GM19455 (cell line): ENCODE results near the gene CMAS.
"Not testable (repeated sequence)": the region's sequence is repeated elsewhere in the genome, so short reads cannot be mapped to it uniquely, and the experiment has no call there.

Experiments used
- ATAC-seq: cut with Tn5 transposase; IDR thresholded peaks from one replicate; pipeline ENCODE4 v1.9.1; 2021; ENCODE audit not compliant: unreplicated experiment

Gene CMAS

GRCh38 chr12:22046968-22047390 lies 961 bp downstream of the CMAS start:
- ATAC-seq: no peak

DNA sequence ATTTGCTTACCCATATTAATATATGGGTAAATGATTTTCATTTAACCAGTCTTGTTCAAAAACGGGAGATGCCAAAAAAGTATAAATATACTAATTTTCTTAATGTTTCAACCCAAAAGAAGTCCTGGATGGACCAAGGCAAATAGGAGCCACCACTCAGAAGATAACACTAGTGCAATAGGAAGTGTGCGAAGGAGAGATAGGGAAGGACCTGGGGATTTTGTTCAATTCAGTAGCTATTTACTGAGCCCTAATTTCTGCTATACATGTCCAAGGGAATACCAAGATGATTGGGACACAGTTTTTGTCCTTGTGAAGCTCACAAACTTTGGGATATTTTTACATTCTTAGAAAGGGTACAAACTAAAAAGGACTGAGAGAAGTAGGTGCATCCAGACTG lies 1.5 kb downstream of the CMAS start:
- ATAC-seq: no peak

- no peak for ATAC-seq
Measured at GRCh38 chr12:22048351-22049041, 2.5 kb downstream of the CMAS start.

DNA sequence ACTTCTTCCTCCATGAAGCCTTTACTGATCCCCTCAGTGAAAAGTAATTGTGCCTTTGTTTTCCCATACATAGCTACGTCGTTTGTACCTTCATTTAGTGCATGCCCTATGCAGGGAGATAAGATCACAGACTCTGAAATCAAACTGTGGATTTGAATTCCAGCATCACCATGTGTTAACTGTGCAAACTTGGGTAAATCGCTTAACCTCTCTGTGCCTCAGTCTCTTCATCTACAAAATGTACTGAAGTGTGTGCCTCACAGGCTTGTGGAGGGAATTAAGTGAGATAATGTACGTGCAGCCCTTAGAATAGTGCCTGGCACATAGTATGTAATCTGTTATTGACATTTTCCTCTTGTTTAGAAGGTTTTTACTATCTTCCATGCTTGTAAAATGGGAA lies 4.1 kb downstream of the CMAS start:
- no peak for ATAC-seq

DNA sequence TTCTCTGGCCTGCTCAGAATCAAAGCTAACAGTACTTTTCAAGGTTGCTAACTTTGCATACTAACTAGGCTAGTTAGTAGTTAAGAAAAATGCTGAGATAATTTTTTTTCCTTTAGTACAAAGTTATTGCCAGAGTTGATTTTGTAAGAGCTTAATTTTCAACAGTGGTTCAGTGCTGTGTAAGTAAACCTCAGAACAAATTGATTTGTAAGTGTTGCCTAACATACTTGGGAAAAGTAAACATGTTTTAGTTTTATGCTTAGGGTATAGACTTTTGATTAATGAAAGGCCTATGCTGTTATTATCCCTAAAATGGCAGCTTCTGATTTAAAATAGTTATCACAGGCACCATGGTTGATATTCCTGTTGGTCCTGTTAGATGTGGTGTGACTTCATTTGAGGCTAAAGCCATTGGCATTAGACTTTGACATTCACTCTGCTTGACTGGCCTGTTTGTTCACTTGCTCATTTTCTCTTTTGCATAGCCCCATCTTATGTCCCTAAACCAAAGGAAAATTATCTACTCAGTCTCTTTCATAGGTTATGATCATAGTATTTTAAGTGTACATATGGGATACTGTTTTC lies 5.2 kb downstream of the CMAS start:
- no peak for ATAC-seq

DNA sequence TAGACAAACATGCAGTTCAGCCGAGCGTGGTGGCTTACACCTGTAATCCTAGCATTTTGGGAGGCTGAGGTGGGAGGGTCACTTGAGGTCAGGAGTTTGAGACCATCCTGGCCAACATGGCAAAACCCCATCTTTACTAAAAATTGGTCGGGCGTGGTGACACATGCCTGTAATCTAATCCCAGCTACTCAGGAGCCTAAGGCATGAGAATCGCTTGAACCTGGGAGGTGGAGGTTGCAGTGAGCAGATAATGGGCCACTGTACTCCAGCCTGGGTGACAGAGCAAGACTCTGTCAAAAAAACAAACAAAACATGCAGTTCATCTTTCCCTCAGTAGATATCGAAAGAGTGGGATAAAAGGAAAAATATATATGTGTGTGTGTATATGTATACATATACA lies 7.0 kb downstream of the CMAS start:
- ATAC-seq: not testable (repeated sequence)

- no peak for ATAC-seq
Measured at GRCh38 chr12:22054155-22054554, 8.1 kb downstream of the CMAS start.

- no peak for ATAC-seq
Measured at GRCh38 chr12:22056607-22057006, 10.6 kb downstream of the CMAS start.

DNA sequence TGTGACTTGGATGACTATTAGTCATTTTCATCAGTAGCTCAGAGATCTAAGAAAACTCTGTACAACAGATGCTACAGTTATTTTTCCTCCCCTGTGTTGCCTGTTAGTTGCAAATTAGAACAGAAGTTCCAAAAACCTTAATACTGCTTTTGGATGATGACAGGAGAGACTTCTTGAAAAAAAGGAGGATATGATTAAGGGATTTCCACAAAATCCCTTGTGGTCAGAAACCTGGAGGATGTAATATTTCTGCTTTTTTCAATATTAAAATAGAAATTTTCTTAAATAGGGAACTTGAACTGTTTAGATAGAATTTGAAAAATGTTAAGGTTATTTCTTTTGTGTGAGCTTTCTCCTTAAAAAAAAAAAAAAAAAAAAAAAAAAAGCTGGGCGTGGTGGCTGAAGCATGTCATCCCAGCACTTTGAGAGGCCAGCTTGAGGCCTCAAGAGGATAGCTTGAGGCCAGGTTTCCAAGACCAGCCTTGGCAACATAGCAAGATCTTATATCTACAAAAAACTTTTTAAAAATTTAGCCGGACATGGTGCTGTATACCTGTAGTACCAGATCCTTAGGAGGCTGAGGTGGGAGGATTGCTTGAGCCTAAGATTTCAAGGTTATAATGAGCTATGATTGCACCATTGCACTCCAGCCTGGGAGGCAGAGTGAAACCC lies 14.1 kb downstream of the CMAS start:
- ATAC-seq: no peak

GRCh38 chr12:22064968-22065367 lies 18.9 kb downstream of the CMAS start:
- ATAC-seq: no peak

DNA sequence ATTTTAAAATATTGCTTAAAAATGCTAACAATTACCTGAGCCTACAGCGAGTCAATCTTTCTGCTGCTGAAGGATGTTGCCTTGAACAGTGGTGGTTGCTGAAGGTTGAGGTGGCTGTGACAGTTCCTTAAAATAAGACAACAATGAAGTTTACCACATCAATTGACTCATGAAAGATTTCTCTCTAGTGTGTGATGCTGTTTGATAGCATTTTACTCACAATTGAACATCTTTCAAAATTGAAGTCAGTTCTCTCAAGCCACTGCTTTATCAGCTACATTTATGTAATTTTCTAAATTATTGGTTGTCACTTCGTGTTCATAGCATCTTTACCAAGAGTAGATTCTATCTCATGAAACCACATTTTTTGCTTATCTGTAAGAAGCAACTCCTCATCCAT lies 20.3 kb downstream of the CMAS start:
- no peak for ATAC-seq

GRCh38 chr12:22069851-22070250 lies 23.8 kb downstream of the CMAS start:
- ATAC-seq: no peak

- no peak for ATAC-seq
Measured at GRCh38 chr12:22082190-22082701, 36.2 kb downstream of the CMAS start.

GRCh38 chr12:22083167-22083566 lies 37.1 kb downstream of the CMAS start:
- ATAC-seq: no peak

GRCh38 chr12:22084852-22085251 lies 38.8 kb downstream of the CMAS start:
- ATAC-seq: no peak

DNA sequence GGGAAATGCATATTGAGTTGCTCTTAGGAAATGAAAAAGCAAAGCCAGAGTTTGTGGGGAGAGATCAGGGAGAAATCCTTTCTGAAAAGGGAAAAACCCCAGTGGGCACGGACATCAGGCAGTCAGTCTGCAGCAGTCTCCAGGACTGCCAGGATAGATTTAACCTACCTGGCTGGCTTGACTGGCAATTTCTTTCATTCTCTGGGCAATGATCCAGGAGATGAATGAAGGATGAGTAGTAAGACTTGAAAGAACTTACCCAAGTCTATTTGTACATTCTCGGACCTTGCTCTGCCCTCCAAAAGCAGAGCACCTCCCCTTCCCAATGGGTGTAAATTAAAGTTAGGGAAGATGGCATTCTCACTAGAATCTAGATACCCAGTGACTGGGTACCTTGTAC lies 42.9 kb downstream of the CMAS start:
- no peak for ATAC-seq

GRCh38 chr12:22089486-22089885 lies 43.5 kb downstream of the CMAS start:
- no peak for ATAC-seq

- ATAC-seq: not testable (repeated sequence)
Measured at GRCh38 chr12:22099062-22099461, 53.0 kb downstream of the CMAS start.

DNA sequence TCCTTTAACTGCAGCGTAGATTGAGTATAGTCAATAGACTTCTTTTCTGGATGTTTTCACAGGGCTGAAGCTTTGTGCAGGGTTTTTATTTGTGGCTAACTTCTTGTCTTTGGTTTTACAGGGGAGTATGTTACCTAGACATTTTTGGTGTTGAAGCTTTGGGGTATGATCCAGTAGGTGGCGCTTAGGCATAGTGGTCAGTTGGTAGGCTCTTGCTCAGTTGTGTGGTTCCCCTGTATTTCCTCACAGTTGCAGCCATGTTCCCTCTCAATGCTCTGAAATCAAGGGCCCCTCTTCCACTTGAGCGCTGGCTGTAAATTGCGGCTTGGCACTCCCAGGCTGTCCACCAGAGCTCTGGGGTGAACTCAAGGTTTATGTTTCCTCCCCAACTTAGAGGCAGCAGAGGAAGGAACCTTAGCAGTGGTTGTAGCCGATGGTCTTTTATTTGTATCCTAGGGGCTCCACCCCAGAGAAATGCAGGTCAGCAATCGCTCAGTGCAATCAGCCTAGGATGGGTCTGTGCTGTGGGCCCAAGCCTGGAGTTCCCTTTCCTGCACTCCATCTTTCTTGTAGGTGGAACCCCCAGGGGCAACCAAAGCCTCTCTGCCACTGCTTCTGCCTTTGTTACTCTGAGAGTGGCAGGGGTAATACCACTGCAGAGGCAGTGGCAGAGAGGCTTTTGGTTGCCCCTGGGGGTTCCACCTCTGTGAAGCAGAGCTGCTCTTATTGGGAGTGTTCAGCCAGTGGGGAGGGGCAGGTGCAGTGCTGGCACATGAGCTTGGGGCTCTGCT lies 55.1 kb downstream of the CMAS start:
- peak; percentile 50 for ATAC-seq

DNA sequence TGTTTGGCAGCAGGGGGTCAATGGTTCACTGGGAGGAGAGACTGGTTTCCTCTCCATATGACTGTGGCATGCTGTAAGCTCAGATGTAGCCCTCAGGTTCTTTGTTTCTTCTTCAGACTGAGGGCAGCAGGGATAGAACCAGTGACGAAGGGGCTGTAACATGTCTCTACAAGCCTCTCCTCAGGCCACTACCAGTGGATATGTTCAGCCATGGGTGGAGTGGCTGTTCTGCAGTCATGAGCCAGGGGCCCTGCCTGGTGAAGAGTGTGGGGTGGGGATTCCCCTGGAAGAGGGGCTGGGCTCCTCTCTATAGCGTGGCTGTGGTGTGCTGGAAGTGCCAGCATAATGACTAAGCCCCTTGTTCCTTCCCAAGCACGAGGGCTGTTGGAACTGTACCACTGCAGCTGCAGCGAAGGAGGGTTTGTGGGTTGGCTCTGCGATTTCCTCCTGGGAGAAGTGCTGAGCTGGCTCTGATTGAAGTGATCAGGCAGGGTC lies 55.8 kb downstream of the CMAS start:
- no peak for ATAC-seq

- no peak for ATAC-seq
Measured at GRCh38 chr12:22103418-22103817, 57.4 kb downstream of the CMAS start.
